Neural cell (in vitro differentiated cells): Measurements from ENCODE around the gene SLC6A7. TPM values are rescaled to one million over a fixed set of nuclear protein-coding genes. Genes with fewer than 3 reads are reported as not detected.

ENCODE experiments used
- H2AFZ ChIP-seq: fragments of 200-600, 300-800 bp; sonication (generic), shearing (Covaris generic); 2 replicates; pipeline ENCODE4 v1.6.0; 2014; ENCODE audit warnings: low read depth, mild to moderate bottlenecking, antibody characterized with exemption, low read length, moderate library complexity
- H3F3A ChIP-seq: fragments of 200-600 bp; shearing (Covaris generic); 2 replicates; pipeline ENCODE4 v1.6.1; 2016; ENCODE audit warnings: mild to moderate bottlenecking, moderate library complexity, mixed read lengths, antibody characterized with exemption, low read length; ENCODE audit not compliant: insufficient read depth, poor library complexity, severe bottlenecking
- H3K27ac ChIP-seq: fragments of 200-600, 300-800 bp; sonication (generic), shearing (Covaris generic); 2 replicates; pipeline ENCODE4 v1.5.1; 2014; ENCODE audit warnings: mild to moderate bottlenecking, low read length, moderate library complexity
- H3K27me3 ChIP-seq: fragments of 300-800, 200-600 bp; sonication (generic), shearing (Covaris generic); 2 replicates; pipeline ENCODE4 v1.6.0; 2014; ENCODE audit warnings: mild to moderate bottlenecking, low read depth, low read length, moderate library complexity; ENCODE audit not compliant: insufficient read depth
- H3K36me3 ChIP-seq: fragments of 300-800, 200-600 bp; sonication (generic), shearing (Covaris generic); 2 replicates; pipeline ENCODE4 v1.5.1; 2014; ENCODE audit warnings: mild to moderate bottlenecking, antibody characterized with exemption, low read length, moderate library complexity; ENCODE audit not compliant: insufficient read depth
- H3K4me2 ChIP-seq: fragments of 300-800, 200-600 bp; sonication (generic), shearing (Covaris generic); 2 replicates; pipeline ENCODE4 v1.6.0; 2014; ENCODE audit warnings: mild to moderate bottlenecking, low read length
- H3K4me3 ChIP-seq: fragments of 300-800, 200-600 bp; sonication (generic), shearing (Covaris generic); 2 replicates; pipeline ENCODE4 v1.5.1; 2014; ENCODE audit warnings: mild to moderate bottlenecking, low read length, moderate library complexity
- H3K79me2 ChIP-seq: fragments of 200-600 bp; shearing (Covaris generic); replicated peaks from 2 replicates; pipeline ENCODE4 v1.6.0; 2014; ENCODE audit warnings: mild to moderate bottlenecking, low read length, moderate library complexity; ENCODE audit not compliant: insufficient read depth
- H3K9ac ChIP-seq: fragments of 300-800, 200-600 bp; sonication (generic), shearing (Covaris generic); 2 replicates; pipeline ENCODE4 v1.6.1; 2016; ENCODE audit warnings: mild to moderate bottlenecking, low read length, mixed read lengths
- H3K9me2 ChIP-seq: fragments of 200-600 bp; shearing (Covaris generic); 2 replicates; pipeline ENCODE4 v1.6.1; 2016; ENCODE audit warnings: mild to moderate bottlenecking, low read length, mixed read lengths; ENCODE audit not compliant: insufficient read depth
- H3K9me3 ChIP-seq: fragments of 200-600, 300-800 bp; sonication (generic), shearing (Covaris generic); 2 replicates; pipeline ENCODE4 v1.6.1; 2016; ENCODE audit warnings: mild to moderate bottlenecking, mixed run types, low read length, moderate library complexity, mixed read lengths
- H4K20me1 ChIP-seq: fragments of 200-600 bp; shearing (Covaris generic); 2 replicates; pipeline ENCODE4 v1.6.1; 2016; ENCODE audit warnings: mild to moderate bottlenecking, mixed run types; ENCODE audit not compliant: insufficient read depth
- EP300 ChIP-seq: fragments of 450-650 bp; conservative IDR thresholded peaks from 2 replicates; pipeline ENCODE4 v1.6.1; 2014; ENCODE audit warnings: antibody characterized with exemption, mild to moderate bottlenecking, moderate library complexity; ENCODE audit not compliant: poor library complexity, severe bottlenecking
- EZH2 ChIP-seq: fragments of 200-600, 300-800 bp; shearing (Covaris generic), sonication (generic); IDR thresholded peaks from 2 replicates; pipeline ENCODE4 v1.6.1; 2014; ENCODE audit warnings: antibody characterized with exemption, low read length, borderline replicate concordance, mild to moderate bottlenecking; ENCODE audit not compliant: insufficient read depth, poor library complexity, severe bottlenecking
- MXI1 ChIP-seq: fragments of 450-650 bp; conservative IDR thresholded peaks from 2 replicates; pipeline ENCODE4 v1.6.1; 2014; ENCODE audit warnings: antibody characterized with exemption, mild to moderate bottlenecking; ENCODE audit not compliant: poor library complexity, severe bottlenecking
- POLR2AphosphoS5 ChIP-seq: IDR thresholded peaks from 2 replicates; pipeline ENCODE4 v1.6.1; 2012
- RAD21 ChIP-seq: fragments of 450-650 bp; conservative IDR thresholded peaks from 2 replicates; pipeline ENCODE4 v1.6.1; 2014; ENCODE audit warnings: antibody characterized with exemption, mild to moderate bottlenecking, moderate library complexity
- SMC3 ChIP-seq: fragments of 450-650 bp; conservative IDR thresholded peaks from 2 replicates; pipeline ENCODE4 v1.6.1; 2014; ENCODE audit warnings: antibody characterized with exemption, mild to moderate bottlenecking, moderate library complexity; ENCODE audit not compliant: poor library complexity
- TAF1 ChIP-seq: IDR thresholded peaks from 2 replicates; pipeline ENCODE4 v1.6.1; 2012; ENCODE audit warnings: low read depth
- polyA plus RNA-seq: library from polyadenylated mRNA; depleted of rRNA; stranded (reverse); fragments of >200 nt; gene quantifications from 2 replicates; pipeline ENCODE4 v1.2.3, GENCODE V29; 2014
- TF ChIP-seq, protein P1 (sequence below): fragments of 450-650 bp; IDR thresholded peaks from 2 replicates; pipeline ENCODE4 v1.5.1; 2014; ENCODE audit warnings: antibody characterized with exemption, mild to moderate bottlenecking, moderate library complexity; ENCODE audit not compliant: poor library complexity, severe bottlenecking
- TF ChIP-seq, protein P2 (sequence below): IDR thresholded peaks from 2 replicates; pipeline ENCODE4 v1.6.1; 2012; ENCODE audit warnings: borderline replicate concordance

Gene SLC6A7
- polyA plus RNA-seq, 1 donor from 2014 or later = 4.6 TPM

DNA sequence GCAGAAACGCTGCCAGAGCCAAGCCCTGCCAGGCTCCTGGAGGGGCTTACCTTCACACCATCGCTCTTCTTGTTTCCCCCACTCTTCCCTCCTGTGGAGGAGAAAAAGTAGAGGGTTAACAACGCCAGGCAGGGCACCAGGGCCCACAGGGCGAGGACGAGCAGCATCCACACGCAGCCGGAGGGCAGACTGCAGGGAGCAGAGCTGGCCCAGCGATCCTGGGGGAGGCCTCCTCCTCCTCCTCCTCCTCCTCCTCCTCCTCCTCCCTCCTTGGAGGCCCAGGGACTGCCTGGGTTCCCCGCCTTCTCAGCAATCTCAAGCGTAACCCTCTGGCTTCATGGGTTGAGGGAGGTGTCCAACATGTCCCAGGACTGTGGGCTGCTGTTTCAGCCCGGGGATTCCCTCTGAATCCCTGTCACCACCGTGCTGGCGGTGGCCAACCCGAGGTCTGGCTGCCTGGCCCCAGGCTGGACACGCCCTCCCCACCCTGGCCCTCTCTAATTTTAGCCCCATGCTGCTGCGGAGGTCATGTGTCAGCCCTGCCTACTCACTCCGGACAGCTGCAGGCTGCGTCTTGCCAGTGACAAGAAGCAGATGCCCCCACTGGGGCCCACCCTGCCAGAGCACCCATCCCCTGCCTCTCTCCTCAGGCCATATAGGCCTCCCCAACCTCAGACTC is 55.4 kb downstream of the SLC6A7 start:
- no peaks in the 10 kb centered on the region for H3K27me3 ChIP-seq
- H2AFZ ChIP-seq = no peak overlapping the region
- no peaks in the 10 kb centered on the region for H3K9me2 ChIP-seq
- H3K27ac ChIP-seq = no peak overlapping the region
- no peaks in the 10 kb centered on the region for H3K79me2 ChIP-seq
- H3K9me3 ChIP-seq = no peaks in the 10 kb centered on the region
- no peaks in the 10 kb centered on the region for H4K20me1 ChIP-seq
- no peak overlapping the region for H3K4me2 ChIP-seq
- peaks cover 6% of the 10 kb centered on the region for H3K36me3 ChIP-seq
- TF ChIP-seq, protein P1, sequence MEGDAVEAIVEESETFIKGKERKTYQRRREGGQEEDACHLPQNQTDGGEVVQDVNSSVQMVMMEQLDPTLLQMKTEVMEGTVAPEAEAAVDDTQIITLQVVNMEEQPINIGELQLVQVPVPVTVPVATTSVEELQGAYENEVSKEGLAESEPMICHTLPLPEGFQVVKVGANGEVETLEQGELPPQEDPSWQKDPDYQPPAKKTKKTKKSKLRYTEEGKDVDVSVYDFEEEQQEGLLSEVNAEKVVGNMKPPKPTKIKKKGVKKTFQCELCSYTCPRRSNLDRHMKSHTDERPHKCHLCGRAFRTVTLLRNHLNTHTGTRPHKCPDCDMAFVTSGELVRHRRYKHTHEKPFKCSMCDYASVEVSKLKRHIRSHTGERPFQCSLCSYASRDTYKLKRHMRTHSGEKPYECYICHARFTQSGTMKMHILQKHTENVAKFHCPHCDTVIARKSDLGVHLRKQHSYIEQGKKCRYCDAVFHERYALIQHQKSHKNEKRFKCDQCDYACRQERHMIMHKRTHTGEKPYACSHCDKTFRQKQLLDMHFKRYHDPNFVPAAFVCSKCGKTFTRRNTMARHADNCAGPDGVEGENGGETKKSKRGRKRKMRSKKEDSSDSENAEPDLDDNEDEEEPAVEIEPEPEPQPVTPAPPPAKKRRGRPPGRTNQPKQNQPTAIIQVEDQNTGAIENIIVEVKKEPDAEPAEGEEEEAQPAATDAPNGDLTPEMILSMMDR = no peak
- TF ChIP-seq EZH2 = no peak
- TF ChIP-seq EP300 = no peak
- no peak for TF ChIP-seq SMC3
- TF ChIP-seq RAD21 = no peak
- no peak for TF ChIP-seq MXI1
- TF ChIP-seq POLR2AphosphoS5 = no peak
- TF ChIP-seq, protein P2, sequence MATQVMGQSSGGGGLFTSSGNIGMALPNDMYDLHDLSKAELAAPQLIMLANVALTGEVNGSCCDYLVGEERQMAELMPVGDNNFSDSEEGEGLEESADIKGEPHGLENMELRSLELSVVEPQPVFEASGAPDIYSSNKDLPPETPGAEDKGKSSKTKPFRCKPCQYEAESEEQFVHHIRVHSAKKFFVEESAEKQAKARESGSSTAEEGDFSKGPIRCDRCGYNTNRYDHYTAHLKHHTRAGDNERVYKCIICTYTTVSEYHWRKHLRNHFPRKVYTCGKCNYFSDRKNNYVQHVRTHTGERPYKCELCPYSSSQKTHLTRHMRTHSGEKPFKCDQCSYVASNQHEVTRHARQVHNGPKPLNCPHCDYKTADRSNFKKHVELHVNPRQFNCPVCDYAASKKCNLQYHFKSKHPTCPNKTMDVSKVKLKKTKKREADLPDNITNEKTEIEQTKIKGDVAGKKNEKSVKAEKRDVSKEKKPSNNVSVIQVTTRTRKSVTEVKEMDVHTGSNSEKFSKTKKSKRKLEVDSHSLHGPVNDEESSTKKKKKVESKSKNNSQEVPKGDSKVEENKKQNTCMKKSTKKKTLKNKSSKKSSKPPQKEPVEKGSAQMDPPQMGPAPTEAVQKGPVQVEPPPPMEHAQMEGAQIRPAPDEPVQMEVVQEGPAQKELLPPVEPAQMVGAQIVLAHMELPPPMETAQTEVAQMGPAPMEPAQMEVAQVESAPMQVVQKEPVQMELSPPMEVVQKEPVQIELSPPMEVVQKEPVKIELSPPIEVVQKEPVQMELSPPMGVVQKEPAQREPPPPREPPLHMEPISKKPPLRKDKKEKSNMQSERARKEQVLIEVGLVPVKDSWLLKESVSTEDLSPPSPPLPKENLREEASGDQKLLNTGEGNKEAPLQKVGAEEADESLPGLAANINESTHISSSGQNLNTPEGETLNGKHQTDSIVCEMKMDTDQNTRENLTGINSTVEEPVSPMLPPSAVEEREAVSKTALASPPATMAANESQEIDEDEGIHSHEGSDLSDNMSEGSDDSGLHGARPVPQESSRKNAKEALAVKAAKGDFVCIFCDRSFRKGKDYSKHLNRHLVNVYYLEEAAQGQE = no peak
- TF ChIP-seq TAF1 = no peak
- no peak overlapping the region for H3K4me3 ChIP-seq
- no peak overlapping the region for H3K9ac ChIP-seq
- H3F3A ChIP-seq = no peaks in the 10 kb centered on the region

DNA sequence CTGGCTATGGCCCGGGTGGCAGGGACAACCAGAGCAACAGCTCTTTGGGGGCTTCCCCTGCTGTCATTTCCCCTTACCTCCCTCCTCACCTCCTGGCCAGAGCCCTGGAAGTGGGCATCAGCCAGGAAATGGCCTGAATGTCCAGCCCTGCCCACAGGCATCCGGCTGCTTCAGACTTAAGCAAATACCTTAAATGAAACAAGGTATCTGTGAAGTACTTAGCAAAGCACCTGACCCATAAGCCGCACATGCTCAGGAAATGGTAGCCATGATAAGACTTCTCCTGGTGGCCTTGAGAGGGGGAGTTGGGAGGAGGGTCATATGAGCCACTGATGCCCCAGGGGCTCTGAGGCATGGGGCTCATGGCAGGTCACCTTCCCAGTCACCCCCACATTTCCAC is 55.9 kb downstream of the SLC6A7 start:
- TF ChIP-seq MXI1 = no peak
- TF ChIP-seq SMC3 = no peak
- TF ChIP-seq, protein P2 = no peak
- TF ChIP-seq POLR2AphosphoS5 = no peak
- no peak for TF ChIP-seq EP300
- TF ChIP-seq RAD21 = no peak
- TF ChIP-seq, protein P1 = no peak
- no peak overlapping the region for H3K27ac ChIP-seq
- no peak overlapping the region for H3K4me2 ChIP-seq
- H3K4me3 ChIP-seq = no peak overlapping the region
- H3K9me3 ChIP-seq = no peaks in the 10 kb centered on the region
- H3F3A ChIP-seq = no peaks in the 10 kb centered on the region
- no peak overlapping the region for H2AFZ ChIP-seq
- no peak overlapping the region for H3K9ac ChIP-seq
- no peaks in the 10 kb centered on the region for H4K20me1 ChIP-seq
- H3K9me2 ChIP-seq = no peaks in the 10 kb centered on the region
- peaks cover 6% of the 10 kb centered on the region for H3K36me3 ChIP-seq
- no peaks in the 10 kb centered on the region for H3K27me3 ChIP-seq
- no peaks in the 10 kb centered on the region for H3K79me2 ChIP-seq
